Activated CD4-positive, alpha-beta T cell treated with anti-CD3 and anti-CD28 coated beads, Interleukin-2, amount 50 U/mL, for 48 hours (primary cell): ENCODE measurements around the gene RGS7.
"Not testable (repeated sequence)": the region's sequence is repeated elsewhere in the genome, so short reads cannot be mapped to it uniquely, and the experiment has no call there.

Experiments
- DNase-seq, 2 experiments: peaks; one replicate each; pipeline ENCODE4 v3.0.0-alpha.2; 2020

The RGS7 gene

DNA sequence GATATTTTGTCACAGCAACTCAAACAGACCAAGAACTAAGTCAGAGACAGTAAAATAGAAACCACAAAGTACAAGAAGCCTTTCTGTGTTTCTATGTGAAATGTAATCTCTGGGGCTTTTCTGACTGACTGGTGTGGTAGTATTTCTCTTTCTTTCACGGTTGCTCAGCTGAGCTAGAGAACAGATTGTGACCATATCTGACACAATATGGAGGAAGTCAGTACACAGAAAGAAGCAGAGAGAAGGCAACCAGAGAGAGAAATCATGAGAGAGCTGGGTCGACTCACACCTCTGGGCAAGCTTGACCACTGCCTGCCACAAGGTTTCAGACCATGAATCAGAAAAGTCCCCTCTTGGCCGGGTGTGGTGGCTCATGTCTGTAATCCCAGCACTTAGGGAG lies 536.2 kb downstream of the RGS7 start:
- DNase-seq: no peak

DNA sequence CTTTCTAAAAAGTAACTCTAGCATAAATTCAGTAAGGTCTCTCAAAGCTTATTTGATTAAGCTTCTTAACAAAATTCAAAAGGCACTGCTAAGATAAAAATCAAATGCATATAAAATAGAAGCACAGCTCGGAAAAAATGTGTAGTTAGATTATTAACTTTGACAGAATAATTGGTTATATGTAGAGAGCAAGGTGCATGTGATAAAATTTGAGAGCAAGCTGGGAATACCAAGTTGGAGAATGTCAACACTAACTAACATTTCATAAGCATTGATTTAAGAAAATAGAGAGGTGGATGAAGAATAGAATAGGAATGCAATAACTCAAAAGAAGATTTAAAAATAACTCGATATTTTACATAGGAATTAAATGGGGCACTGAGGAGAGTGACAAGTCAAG lies 540.5 kb downstream of the RGS7 start:
- no peak for DNase-seq

- DNase-seq: no peak
These were observed 543.3 kb downstream of the RGS7 start for GRCh38 chr1:240813720-240814119.

DNA sequence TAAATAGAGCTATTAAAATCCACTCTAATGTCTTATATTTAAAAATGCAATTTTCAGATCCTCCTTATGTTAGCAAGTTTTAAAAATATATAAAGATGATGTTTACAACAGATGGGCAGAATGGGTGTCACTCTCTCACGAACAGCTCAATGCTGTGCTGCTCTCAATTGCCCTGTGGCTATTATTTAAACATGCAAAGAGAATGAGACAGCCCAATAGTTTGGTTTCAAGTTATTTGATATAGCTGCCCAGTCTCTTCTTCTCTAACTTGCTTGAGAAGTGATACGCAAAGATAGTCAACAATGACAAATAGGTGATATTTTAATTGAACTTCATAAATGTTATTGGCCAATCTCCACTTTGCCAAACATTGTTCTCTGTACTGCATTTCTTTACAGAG lies 545.7 kb downstream of the RGS7 start:
- DNase-seq: no peak

DNA sequence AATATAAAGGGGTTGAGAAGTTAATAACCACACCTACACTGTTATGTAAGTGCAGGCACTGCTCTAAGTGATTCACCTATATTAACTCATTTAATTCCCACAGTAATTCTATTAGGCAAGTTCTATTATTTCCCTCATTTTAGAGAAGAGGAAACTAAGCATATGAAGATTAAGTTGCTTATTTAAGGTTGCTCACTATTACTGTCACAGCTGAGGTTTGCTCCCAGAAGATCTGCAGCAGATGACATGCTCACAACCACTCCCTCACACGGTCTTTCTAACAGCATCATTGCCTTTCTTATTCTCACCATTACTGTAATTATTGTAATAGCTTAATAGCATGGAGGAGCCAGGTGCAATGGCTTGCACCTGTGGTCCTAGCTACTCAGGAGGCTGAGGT lies 548.6 kb downstream of the RGS7 start:
- DNase-seq: no peak

- no peak for DNase-seq
These were observed 550.7 kb downstream of the RGS7 start for GRCh38 chr1:240806200-240806745.

GRCh38 chr1:240804475-240804874 lies 552.5 kb downstream of the RGS7 start:
- no peak for DNase-seq

GRCh38 chr1:240803151-240803550 lies 553.9 kb downstream of the RGS7 start:
- no peak for DNase-seq

DNA sequence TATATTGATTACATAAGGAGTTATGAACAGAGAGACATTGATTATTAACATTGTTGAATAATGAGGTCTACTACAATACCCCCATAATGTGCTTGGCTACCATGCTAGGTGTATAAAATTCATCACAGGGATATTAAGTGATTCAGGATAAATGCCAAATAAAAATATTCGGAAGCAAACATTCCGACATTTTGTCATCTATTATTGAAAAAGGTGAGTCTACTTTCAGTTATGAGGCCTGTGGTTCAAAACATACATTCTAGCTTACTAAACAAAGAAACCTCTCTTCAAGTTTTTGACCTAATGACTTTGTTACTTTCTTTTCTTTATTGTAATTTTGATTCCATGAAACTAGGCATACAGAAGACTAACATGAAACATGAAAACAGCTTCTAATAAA lies 554.7 kb downstream of the RGS7 start:
- no peak for DNase-seq

GRCh38 chr1:240801442-240801841 lies 555.6 kb downstream of the RGS7 start:
- DNase-seq: no peak

GRCh38 chr1:240800291-240800690 lies 556.7 kb downstream of the RGS7 start:
- DNase-seq: no peak

DNA sequence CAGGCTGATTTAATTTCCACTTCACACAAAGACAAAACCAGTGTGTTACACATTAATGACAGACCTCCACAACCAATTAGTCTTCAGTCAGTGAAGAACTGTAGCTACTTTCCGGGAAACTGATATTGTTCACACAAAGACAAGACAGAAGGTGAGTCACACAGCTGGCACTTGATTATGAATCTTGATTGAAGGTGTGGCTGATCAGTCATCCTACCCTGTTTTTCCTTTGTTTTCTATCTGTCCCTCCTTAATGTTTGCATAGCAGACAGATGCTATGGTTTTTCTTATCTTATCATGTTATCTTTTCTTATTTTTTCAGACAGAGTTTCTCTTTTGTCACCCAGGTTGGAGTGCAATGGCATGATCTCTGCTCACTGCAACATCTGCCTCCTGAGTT lies 560.0 kb downstream of the RGS7 start:
- no peak for DNase-seq

GRCh38 chr1:240794046-240794843 lies 562.8 kb downstream of the RGS7 start:
- DNase-seq: no peak

DNA sequence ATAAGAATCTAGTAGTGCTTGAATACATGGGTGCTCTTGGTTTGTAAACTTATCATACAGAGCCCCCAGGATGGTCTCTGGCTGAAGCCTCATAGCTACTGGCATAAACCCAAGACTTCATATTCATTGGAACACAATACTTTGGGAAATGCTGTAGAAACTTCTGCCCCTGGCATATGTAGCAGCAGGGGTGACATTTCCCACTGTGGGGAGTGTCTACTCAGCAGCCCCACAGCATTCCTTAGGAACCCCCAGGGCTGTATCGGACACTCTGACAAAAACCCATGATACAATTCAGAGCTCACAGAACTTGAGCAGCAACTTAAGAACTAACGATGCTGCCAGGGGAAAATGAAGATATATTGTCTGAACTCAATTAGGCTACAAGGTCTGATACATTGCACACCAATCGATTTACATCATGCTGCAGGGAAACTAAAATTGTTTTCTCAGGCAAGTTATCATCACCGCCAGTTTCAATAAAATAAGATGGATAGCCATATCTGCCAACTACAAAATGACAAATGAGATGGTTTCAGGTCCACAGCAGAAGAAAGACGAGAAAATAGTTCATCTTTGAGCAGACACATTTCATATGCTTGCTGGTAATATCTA lies 564.0 kb downstream of the RGS7 start:
- no peak for DNase-seq

- no peak for DNase-seq
These were observed 566.1 kb downstream of the RGS7 start for GRCh38 chr1:240790856-240791255.

DNA sequence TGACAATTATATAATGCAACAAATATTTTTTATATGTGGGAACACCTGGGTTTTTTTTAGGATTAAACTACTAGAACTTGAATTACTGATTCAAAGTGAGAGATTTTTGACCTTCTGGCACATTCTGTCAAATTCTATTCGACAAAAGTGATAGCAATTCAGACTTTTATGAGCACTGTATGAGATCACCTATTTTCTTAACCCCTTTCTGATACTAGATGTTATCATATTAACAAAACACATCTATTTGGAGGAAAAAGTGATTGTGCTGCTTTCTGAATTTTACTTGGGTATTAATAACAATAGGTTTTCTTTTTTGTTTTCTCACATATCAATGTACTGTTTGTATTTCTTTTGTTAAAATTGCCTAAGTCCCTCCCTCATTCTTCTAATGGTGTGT lies 570.1 kb downstream of the RGS7 start:
- no peak for DNase-seq

DNA sequence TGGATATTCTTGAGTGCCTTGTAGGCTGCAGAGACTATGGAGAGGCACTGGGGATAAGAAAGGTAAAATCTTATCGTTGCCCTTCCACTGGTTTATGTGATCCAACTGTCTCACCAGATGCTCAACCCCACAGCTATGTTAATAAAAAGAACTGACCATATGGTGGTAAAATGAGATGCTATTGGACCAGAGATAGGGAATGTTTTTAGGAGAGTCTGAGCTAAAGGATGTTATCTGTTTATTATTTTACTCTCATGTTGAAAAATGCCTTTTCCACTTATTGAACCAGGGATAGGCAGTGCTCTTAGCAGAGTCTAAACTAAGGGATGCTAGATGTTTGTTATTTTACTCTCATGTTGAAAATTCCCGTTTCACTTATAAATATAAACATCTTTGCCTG lies 572.2 kb downstream of the RGS7 start:
- no peak for DNase-seq

GRCh38 chr1:240783728-240784137 lies 573.3 kb downstream of the RGS7 start:
- DNase-seq: not testable (repeated sequence)

DNA sequence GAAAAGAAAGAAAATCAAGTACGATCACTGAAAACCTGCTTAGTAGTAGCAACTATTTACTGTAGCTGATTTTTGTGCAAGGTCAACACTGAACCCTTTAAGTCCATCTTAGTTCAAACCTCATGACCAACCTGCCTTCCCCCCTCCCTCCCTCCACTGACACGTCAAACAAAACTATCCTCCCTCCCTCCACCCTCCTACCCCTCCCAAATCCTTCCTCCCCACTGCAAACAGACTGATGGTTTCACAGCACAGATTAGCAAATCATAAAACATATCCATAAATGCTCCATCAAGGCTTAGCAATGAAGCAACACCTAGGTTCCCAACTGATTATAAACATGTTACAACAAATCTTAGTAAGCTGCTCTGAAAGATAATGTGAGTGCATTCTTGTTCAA lies 580.8 kb downstream of the RGS7 start:
- no peak for DNase-seq

- no peak for DNase-seq
These were observed 584.9 kb downstream of the RGS7 start for GRCh38 chr1:240772131-240772530.

DNA sequence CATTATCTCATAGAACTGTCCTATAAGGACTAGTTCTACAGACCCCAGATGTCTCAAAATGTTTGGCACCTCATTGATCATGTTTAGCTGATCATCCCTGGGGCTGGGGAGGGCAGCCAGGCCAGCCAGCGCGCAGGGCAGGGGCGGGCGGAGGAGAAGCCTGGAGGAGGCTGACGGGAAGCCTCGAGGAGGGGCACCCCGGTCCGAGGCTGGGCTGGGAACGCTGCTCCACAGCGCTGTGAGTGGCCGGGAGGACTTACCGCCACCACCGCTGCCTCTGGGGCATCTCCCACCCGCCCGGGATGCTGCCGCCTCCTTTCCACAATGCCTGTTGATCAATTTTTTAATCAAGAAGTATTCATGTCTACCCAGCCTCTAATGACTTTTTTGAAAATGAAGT lies 585.6 kb downstream of the RGS7 start:
- DNase-seq: no peak

DNA sequence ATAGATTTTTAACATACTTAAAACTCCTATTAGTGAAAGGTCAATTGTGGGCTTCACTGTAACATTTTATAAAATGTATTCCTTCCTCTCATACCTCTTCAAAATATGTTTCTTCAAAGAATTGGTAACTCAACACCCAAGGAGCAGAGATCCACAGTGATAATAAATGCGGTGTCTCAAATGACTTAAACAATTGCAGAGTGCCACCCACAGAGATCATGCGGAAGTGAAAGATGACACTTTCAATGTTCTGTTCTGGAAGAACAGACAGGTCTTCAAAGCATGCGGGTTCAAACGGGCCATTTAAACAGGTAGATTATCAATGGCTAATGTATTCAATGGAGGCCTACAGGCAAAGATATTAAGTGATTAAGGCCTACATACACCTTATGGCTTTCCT lies 588.0 kb downstream of the RGS7 start:
- DNase-seq: no peak

DNA sequence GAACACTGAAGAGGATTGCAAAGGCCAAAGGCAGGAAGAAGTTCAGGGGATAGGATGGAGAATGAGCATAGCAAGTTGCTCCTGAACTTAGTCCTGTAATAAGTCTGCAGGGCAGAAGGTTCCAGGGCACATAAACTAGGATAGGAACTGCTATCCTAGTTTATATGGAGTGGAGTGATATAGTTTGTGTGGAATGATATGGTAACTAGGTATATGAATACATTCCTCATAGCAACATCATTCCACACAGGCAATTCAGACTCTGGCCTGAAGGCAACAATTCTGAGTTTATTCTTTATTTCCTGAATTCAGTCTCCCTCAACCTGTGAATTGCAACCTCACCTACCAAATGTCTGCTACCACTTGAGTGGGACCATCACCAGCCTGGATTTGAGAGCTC lies 590.2 kb downstream of the RGS7 start:
- no peak for DNase-seq

DNA sequence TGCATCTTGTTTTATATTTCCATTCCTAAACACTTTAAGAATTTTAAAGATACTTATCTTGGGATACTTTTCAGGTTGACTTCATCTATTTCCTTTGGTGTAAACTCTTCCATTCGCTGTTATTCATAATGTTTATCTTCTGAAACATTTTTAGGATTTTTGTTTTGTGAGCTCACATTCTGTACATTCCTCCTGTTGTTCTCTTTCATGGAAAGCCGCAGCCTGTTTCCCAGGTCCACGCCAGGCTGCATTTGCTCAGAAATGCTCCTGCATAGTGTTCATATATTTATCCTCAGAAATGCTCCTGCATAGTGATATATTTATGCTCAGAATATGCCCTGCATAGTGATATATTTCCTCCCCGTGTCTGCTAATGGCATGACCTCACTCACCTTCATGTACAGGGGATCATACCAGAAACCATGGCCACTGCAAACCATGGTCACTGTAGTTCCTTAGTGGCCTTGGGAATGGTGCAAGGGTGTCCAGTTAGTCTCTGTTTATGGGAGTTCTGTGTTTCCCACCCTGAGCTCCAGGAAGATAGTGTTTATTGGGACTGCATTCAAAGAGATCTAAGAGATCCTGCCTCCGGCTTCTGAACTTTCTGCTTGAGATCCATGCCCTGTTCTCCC lies 591.2 kb downstream of the RGS7 start:
- no peak for DNase-seq
